Epithelial cell of prostate (primary cell): Measurements from ENCODE around the gene AOC2.

ENCODE experiments used
- DNase-seq: peaks from one replicate; pipeline ENCODE4 v3.0.0-alpha.2; 2011; ENCODE audit warnings: low read depth, low spot score
- H3K27ac ChIP-seq: fragments of 450-650 bp; 2 replicates; pipeline ENCODE4 v1.5.1; 2017; ENCODE audit warnings: mild to moderate bottlenecking

The AOC2 gene

GRCh38 chr17:42844271-42844670 lies at the start of gene AOC2:
Gene AOC2, plus strand, starts transcription at chr17:42844580. Its CDS starts 47 bp downstream, at chr17:42844627.
- DNase-seq, result no peak
- no peak within 1 kb of the TSS for H3K27ac ChIP-seq

- H3K27ac ChIP-seq, result no peak overlapping the region
- DNase-seq, result no peak
Measured at GRCh38 chr17:42795061-42795460, 49.3 kb upstream of the AOC2 start.

- no peak for DNase-seq
- H3K27ac ChIP-seq, result no peak overlapping the region
Measured at GRCh38 chr17:42795465-42795864, 48.9 kb upstream of the AOC2 start.

GRCh38 chr17:42796066-42796758 lies 48.2 kb upstream of the AOC2 start:
- DNase-seq, result no peak
- no peak overlapping the region for H3K27ac ChIP-seq

GRCh38 chr17:42797067-42798007 lies 47.0 kb upstream of the AOC2 start:
- peak overlapping the region; percentile 17 for H3K27ac ChIP-seq
- no peak for DNase-seq

GRCh38 chr17:42798011-42798382 lies 46.4 kb upstream of the AOC2 start:
- no peak for DNase-seq
- H3K27ac ChIP-seq, result peak overlapping the region; percentile 17

GRCh38 chr17:42798383-42799380 lies 45.7 kb upstream of the AOC2 start, which contains the start of the genes CNTD1 and COA3:
Gene CNTD1, plus strand, starts transcription at chr17:42798861. Its CDS starts 207 bp downstream, at chr17:42799068.
Gene COA3, minus strand, starts transcription at chr17:42798704. Its CDS starts 23 bp downstream, at chr17:42798681.
- DNase-seq, result no peak

GRCh38 chr17:42803074-42803883 lies 41.1 kb upstream of the AOC2 start:
- no peak for DNase-seq

More at GRCh38 chr17:42798383-42799380, 45.7 kb upstream of the AOC2 start, which contains the start of the genes CNTD1 and COA3:
- H3K27ac ChIP-seq, result peak within 1 kb of the TSS; percentile 17

GRCh38 chr17:42804918-42805367 lies 39.4 kb upstream of the AOC2 start:
- H3K27ac ChIP-seq, result no peak overlapping the region
- DNase-seq, result no peak

More at GRCh38 chr17:42803074-42803883, 41.1 kb upstream of the AOC2 start:
- H3K27ac ChIP-seq, result no peak overlapping the region

- no peak for DNase-seq
- no peak overlapping the region for H3K27ac ChIP-seq
Measured at GRCh38 chr17:42806249-42806648, 38.1 kb upstream of the AOC2 start.

GRCh38 chr17:42809250-42809649 lies 35.1 kb upstream of the AOC2 start:
- no peak overlapping the region for H3K27ac ChIP-seq

GRCh38 chr17:42814633-42815399 lies 29.6 kb upstream of the AOC2 start:
- DNase-seq, result no peak
- H3K27ac ChIP-seq, result no peak overlapping the region

More at GRCh38 chr17:42809250-42809649, 35.1 kb upstream of the AOC2 start:
- no peak for DNase-seq

GRCh38 chr17:42817866-42818265 lies 26.5 kb upstream of the AOC2 start:
- DNase-seq, result peak; percentile 36
- H3K27ac ChIP-seq, result peak overlapping the region; percentile 67

GRCh38 chr17:42818379-42818778 lies 26.0 kb upstream of the AOC2 start:
- H3K27ac ChIP-seq, result peak overlapping the region; percentile 67
- no peak for DNase-seq

GRCh38 chr17:42819939-42820535 lies 24.3 kb upstream of the AOC2 start:
- no peak overlapping the region for H3K27ac ChIP-seq
- DNase-seq, result no peak

- DNase-seq, result no peak
- no peak overlapping the region for H3K27ac ChIP-seq
Measured at GRCh38 chr17:42821176-42821575, 23.2 kb upstream of the AOC2 start.

- no peak for DNase-seq
- H3K27ac ChIP-seq, result no peak overlapping the region
Measured at GRCh38 chr17:42827472-42827871, 16.9 kb upstream of the AOC2 start.

GRCh38 chr17:42830971-42831370 lies 13.4 kb upstream of the AOC2 start:
- DNase-seq, result no peak
- H3K27ac ChIP-seq, result no peak overlapping the region
